SU-DHL-6 (cell line): Measurements from ENCODE around the gene ALOX5AP.

Source experiments
- H2AFZ ChIP-seq: fragments of 200-600 bp; sonication (generic); 2 replicates; pipeline ENCODE4 v1.6.1; 2014; ENCODE audit warnings: low read depth, mild to moderate bottlenecking, moderate library complexity, mixed read lengths, antibody characterized with exemption, low read length; ENCODE audit not compliant: severe bottlenecking
- H3F3A ChIP-seq: fragments of 200-600 bp; shearing (Covaris generic); 2 replicates; pipeline ENCODE4 v1.6.0; 2016; ENCODE audit warnings: antibody characterized with exemption, mild to moderate bottlenecking; ENCODE audit not compliant: insufficient read depth
- H3K27ac ChIP-seq: fragments of 200-600 bp; sonication (generic); 2 replicates; pipeline ENCODE4 v1.5.1; 2016; ENCODE audit warnings: low read depth, mild to moderate bottlenecking, low read length, moderate library complexity, mixed read lengths
- H3K27me3 ChIP-seq: fragments of 200-600 bp; sonication (generic), shearing (Covaris generic); 2 replicates; pipeline ENCODE4 v1.6.0; 2014; ENCODE audit warnings: mild to moderate bottlenecking, low read length
- H3K36me3 ChIP-seq: fragments of 200-600 bp; sonication (generic); 2 replicates; pipeline ENCODE4 v1.6.1; 2014; ENCODE audit warnings: mild to moderate bottlenecking, low read length, mixed read lengths
- H3K4me2 ChIP-seq: fragments of 300-600, 200-600 bp; shearing (Covaris generic), sonication (generic); 2 replicates; pipeline ENCODE4 v1.6.0; 2014; ENCODE audit warnings: low read length, low read depth, mild to moderate bottlenecking; ENCODE audit not compliant: poor library complexity, severe bottlenecking
- H3K4me3 ChIP-seq: fragments of 200-600 bp; sonication (generic); 2 replicates; pipeline ENCODE4 v1.5.1; 2014; ENCODE audit warnings: antibody characterized with exemption, low read length, mild to moderate bottlenecking, mixed read lengths; ENCODE audit not compliant: insufficient read depth, poor library complexity, severe bottlenecking
- H3K79me2 ChIP-seq: fragments of 200-600 bp; sonication (generic); 2 replicates; pipeline ENCODE4 v1.6.1; 2014; ENCODE audit warnings: mild to moderate bottlenecking, low read length, moderate library complexity; ENCODE audit not compliant: insufficient read depth
- H3K9ac ChIP-seq: fragments of 200-600 bp; sonication (generic); 2 replicates; pipeline ENCODE4 v1.7.0; 2014; ENCODE audit warnings: mild to moderate bottlenecking, low read length
- H3K9me2 ChIP-seq: fragments of 200-600 bp; sonication (generic); replicated peaks from 2 replicates; pipeline ENCODE4 v1.6.1; 2014; ENCODE audit warnings: low read length; ENCODE audit not compliant: insufficient read depth
- H3K9me3 ChIP-seq: fragments of 200-600 bp; sonication (generic); 2 replicates; pipeline ENCODE4 v1.6.1; 2014; ENCODE audit warnings: low read length, mixed read lengths; ENCODE audit not compliant: insufficient read depth
- H4K20me1 ChIP-seq: fragments of 200-600 bp; sonication (generic); 2 replicates; pipeline ENCODE4 v1.6.1; 2014; ENCODE audit warnings: low read depth, mild to moderate bottlenecking, antibody characterized with exemption, low read length, moderate library complexity, mixed read lengths
- EZH2phosphoT487 ChIP-seq: fragments of 200-600 bp; sonication (generic), shearing (Covaris generic); conservative IDR thresholded peaks from 2 replicates; pipeline ENCODE4 v1.6.1; 2018; ENCODE audit warnings: mild to moderate bottlenecking, antibody characterized with exemption, low read length, moderate library complexity, mixed read lengths
- TF ChIP-seq, protein P1 (sequence below): fragments of 200-600 bp; sonication (generic); IDR thresholded peaks from one replicate; pipeline ENCODE4 v1.5.1; 2017; ENCODE audit warnings: antibody characterized with exemption, mild to moderate bottlenecking, low read length, moderate library complexity; ENCODE audit not compliant: insufficient read depth, poor library complexity, severe bottlenecking

ALOX5AP gene

DNA sequence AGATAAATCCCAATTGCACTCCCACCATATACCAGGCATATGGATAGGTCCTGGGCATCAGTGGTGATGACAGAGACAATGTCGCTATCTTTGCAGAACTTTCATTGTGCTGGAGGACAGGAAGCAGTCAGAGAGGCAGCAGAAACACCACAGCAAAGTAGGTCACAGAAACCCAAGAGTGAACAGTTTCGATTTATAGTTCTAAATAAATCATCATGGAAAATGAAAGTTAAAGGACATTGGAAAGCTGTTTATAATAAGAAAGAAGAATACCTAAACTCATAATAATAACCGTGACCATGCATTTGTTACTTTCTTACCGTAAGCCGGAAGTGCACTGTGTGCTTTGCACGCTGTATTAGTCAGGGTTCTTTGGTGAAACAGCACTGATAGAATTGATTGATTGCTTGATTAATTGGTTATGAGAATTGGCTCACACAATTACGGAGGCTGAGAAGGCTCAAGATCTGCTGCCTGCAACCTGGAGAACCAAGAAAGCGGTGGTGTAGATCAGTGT, 38.9 kb downstream of the ALOX5AP start:
- Histone ChIP-seq H3K9me3 (no peaks in the 10 kb centered on the region), H4K20me1 (no peaks in the 10 kb centered on the region), H3F3A (no peaks in the 10 kb centered on the region), H3K79me2 (no peaks in the 10 kb centered on the region), H3K27ac (no peak overlapping the region), H3K36me3 (no peaks in the 10 kb centered on the region), H2AFZ (no peak overlapping the region), H3K4me3 (no peak overlapping the region), H3K9me2 (no peaks in the 10 kb centered on the region), H3K27me3 (no peaks in the 10 kb centered on the region), H3K4me2 (no peak overlapping the region), H3K9ac (no peak overlapping the region)
- TF ChIP-seq, protein P1, sequence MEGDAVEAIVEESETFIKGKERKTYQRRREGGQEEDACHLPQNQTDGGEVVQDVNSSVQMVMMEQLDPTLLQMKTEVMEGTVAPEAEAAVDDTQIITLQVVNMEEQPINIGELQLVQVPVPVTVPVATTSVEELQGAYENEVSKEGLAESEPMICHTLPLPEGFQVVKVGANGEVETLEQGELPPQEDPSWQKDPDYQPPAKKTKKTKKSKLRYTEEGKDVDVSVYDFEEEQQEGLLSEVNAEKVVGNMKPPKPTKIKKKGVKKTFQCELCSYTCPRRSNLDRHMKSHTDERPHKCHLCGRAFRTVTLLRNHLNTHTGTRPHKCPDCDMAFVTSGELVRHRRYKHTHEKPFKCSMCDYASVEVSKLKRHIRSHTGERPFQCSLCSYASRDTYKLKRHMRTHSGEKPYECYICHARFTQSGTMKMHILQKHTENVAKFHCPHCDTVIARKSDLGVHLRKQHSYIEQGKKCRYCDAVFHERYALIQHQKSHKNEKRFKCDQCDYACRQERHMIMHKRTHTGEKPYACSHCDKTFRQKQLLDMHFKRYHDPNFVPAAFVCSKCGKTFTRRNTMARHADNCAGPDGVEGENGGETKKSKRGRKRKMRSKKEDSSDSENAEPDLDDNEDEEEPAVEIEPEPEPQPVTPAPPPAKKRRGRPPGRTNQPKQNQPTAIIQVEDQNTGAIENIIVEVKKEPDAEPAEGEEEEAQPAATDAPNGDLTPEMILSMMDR, result no peak

DNA sequence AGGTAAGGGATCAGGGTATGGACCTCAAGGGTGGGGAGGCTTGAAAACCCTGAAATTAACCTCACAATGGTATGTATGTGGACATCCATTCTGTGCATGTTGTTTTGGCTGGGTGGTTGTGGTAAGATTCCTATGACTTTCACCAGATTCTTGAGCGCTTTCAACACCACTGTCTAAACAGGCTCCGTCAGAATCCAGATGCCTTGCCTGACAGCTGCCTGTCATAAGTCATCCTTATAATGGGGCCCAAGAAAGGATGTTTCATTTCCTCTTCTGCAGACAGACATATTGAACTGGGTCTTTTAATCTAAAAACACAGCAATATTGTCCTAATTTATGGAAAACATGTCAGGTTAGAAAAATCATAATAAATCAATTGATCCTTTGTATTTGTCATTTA, 41.3 kb downstream of the ALOX5AP start:
- Histone ChIP-seq H2AFZ (no peak overlapping the region), H3K36me3 (no peaks in the 10 kb centered on the region), H3K27me3 (no peaks in the 10 kb centered on the region), H3K9me3 (no peaks in the 10 kb centered on the region), H3K27ac (no peak overlapping the region), H3K4me2 (no peak overlapping the region), H3K79me2 (no peaks in the 10 kb centered on the region), H4K20me1 (no peaks in the 10 kb centered on the region), H3K9ac (no peak overlapping the region), H3F3A (no peaks in the 10 kb centered on the region), H3K9me2 (no peaks in the 10 kb centered on the region), H3K4me3 (no peak overlapping the region)
- TF ChIP-seq, protein P1, result no peak
- TF ChIP-seq EZH2phosphoT487, result no peak

DNA sequence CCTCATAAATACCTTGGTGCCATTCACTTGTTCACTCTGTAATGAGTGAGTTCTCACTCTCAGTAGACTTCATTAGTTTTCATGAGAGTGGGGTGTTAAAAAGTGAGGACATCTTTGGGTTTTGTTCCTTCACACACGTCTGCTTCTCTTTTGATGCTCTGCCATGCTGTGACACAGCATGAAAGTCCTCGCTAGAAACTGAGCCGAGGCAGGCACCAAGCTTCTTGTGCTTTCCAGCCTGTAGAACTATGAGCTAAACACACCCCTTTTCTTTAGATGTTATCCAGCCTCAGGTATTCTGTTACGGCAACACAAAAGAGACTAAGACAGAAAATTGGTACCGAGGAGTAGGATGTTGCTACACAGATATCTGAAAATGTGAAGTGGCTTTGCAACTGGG, 43.7 kb downstream of the ALOX5AP start:
- H4K20me1 ChIP-seq, result no peaks in the 10 kb centered on the region
- no peaks in the 10 kb centered on the region for H3F3A ChIP-seq
- no peak overlapping the region for H2AFZ ChIP-seq
- no peak overlapping the region for H3K27ac ChIP-seq
- no peak overlapping the region for H3K4me2 ChIP-seq
- no peaks in the 10 kb centered on the region for H3K36me3 ChIP-seq
- H3K4me3 ChIP-seq, result no peak overlapping the region
- TF ChIP-seq, protein P1, result no peak
- no peak for TF ChIP-seq EZH2phosphoT487
- H3K79me2 ChIP-seq, result no peaks in the 10 kb centered on the region
- H3K9ac ChIP-seq, result no peak overlapping the region
- H3K9me3 ChIP-seq, result no peaks in the 10 kb centered on the region
- H3K27me3 ChIP-seq, result no peaks in the 10 kb centered on the region
- no peaks in the 10 kb centered on the region for H3K9me2 ChIP-seq

DNA sequence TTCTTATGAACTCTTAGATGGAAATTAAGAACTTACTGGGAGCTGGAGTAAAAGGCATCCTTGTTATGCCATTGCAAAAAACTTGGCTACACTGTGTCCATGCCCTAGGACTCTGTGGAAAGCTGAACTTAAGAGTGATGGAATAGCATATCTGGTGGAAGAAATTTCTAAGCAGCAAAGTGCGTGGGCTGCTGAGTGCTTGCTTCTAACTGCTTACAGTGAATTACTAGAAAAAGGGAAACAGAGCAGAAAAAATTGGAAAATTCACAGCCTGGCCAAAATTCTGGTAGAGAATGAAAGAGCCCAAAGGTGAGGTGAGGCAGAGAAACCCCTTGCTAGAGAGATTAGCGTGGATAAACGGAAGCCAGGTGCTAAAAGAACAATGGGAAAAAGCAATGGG, 44.3 kb downstream of the ALOX5AP start:
- TF ChIP-seq EZH2phosphoT487, result no peak
- TF ChIP-seq, protein P1, result no peak

More for the DNA sequence above, 44.3 kb downstream of the ALOX5AP start:
- no peak overlapping the region for H3K4me2 ChIP-seq
- H4K20me1 ChIP-seq, result no peaks in the 10 kb centered on the region
- no peaks in the 10 kb centered on the region for H3K79me2 ChIP-seq
- H2AFZ ChIP-seq, result no peak overlapping the region
- no peak overlapping the region for H3K9ac ChIP-seq
- no peaks in the 10 kb centered on the region for H3K9me3 ChIP-seq
- H3K36me3 ChIP-seq, result no peaks in the 10 kb centered on the region
- no peak overlapping the region for H3K27ac ChIP-seq
- H3F3A ChIP-seq, result no peaks in the 10 kb centered on the region
- no peak overlapping the region for H3K4me3 ChIP-seq
- no peaks in the 10 kb centered on the region for H3K27me3 ChIP-seq
- no peaks in the 10 kb centered on the region for H3K9me2 ChIP-seq
